K562 (cell line): ENCODE data around the gene LPIN2. TPM values are rescaled to one million over a fixed set of nuclear protein-coding genes. Genes with fewer than 3 reads are reported as not detected.

Experiments used
- ARID2 ChIP-seq: fragments of 450-650 bp; IDR thresholded peaks from 2 replicates; pipeline ENCODE4 v1.6.1; 2017; ENCODE audit warnings: antibody characterized with exemption, mild to moderate bottlenecking
- ARID4B ChIP-seq: sonication (generic); formaldehyde crosslinking; IDR thresholded peaks from 2 replicates; pipeline ENCODE4 v1.8.0; 2022; ENCODE audit warnings: mild to moderate bottlenecking, missing genetic modification reagents
- CREM ChIP-seq: IDR thresholded peaks from 2 replicates; pipeline ENCODE4 v1.6.1; 2014; ENCODE audit warnings: antibody characterized with exemption, low read depth
- E4F1 ChIP-seq: fragments of 250-450 bp; sonication (Bioruptor Pico); IDR thresholded peaks from 2 replicates; pipeline ENCODE4 v1.5.0; 2021; ENCODE audit warnings: mild to moderate bottlenecking, borderline replicate concordance
- FOXM1 ChIP-seq, 2 experiments: fragments of 450-650 bp in 1 of 2; sonication (generic) in 1 of 2; formaldehyde crosslinking in 1 of 2; IDR thresholded peaks; 2 replicates each; pipeline versions ENCODE4 v1.6.1 to v1.9.0; 2017 to 2022; ENCODE audit warnings: low read depth in 2 of 2, mild to moderate bottlenecking in 2 of 2, missing genetic modification reagents in 1 of 2, moderate library complexity in 1 of 2
- HIVEP1 ChIP-seq: fragments of 250-450 bp; sonication (Bioruptor Pico); IDR thresholded peaks from 2 replicates; pipeline ENCODE4 v1.4.0; 2020; ENCODE audit warnings: mild to moderate bottlenecking
- MAFF ChIP-seq: IDR thresholded peaks from 2 replicates; pipeline ENCODE4 v1.6.1; 2012; ENCODE audit warnings: low read length, improper control_type of control experiment
- MEF2D ChIP-seq: conservative IDR thresholded peaks from 2 replicates; pipeline ENCODE4 v1.6.1; 2016; ENCODE audit warnings: low read depth, missing genetic modification characterization, missing compliant biosample characterization
- MTA2 ChIP-seq: fragments of 450-650 bp; IDR thresholded peaks from 2 replicates; pipeline ENCODE4 v1.6.1; 2016; ENCODE audit warnings: low read depth
- MXD1 ChIP-seq: fragments of 250-450 bp; sonication (Bioruptor Pico); IDR thresholded peaks from 2 replicates; pipeline ENCODE4 v1.8.0; 2021; ENCODE audit warnings: borderline replicate concordance, mild to moderate bottlenecking, moderate library complexity; ENCODE audit not compliant: poor library complexity, severe bottlenecking
- NR2C2 ChIP-seq, 2 experiments: fragments of 200-800 bp in 1 of 2; sonication (Bioruptor generic) in 1 of 2; sonication (generic) in 1 of 2; formaldehyde crosslinking in 1 of 2; IDR thresholded peaks; 2 replicates each; pipeline versions ENCODE4 v1.6.1 to v1.8.0; 2016 to 2022; ENCODE audit warnings: mild to moderate bottlenecking in 1 of 2, missing compliant biosample characterization in 1 of 2, missing genetic modification characterization in 1 of 2, missing genetic modification reagents in 1 of 2
- POLR2AphosphoS5 ChIP-seq: IDR thresholded peaks from 2 replicates; pipeline ENCODE4 v1.6.1; 2011; ENCODE audit warnings: mild to moderate bottlenecking, low read depth, low read length, moderate library complexity; ENCODE audit not compliant: control insufficient read depth, insufficient read depth
- POU5F1 ChIP-seq: fragments of 150-350 bp; IDR thresholded peaks from 2 replicates; pipeline ENCODE4 v1.6.1; 2014; ENCODE audit warnings: borderline replicate concordance, low read length, low read depth, mild to moderate bottlenecking; ENCODE audit not compliant: partially characterized antibody
- RFX7 ChIP-seq: fragments of 250-450 bp; sonication (Bioruptor Pico); IDR thresholded peaks from 2 replicates; pipeline ENCODE4 v1.5.1; 2021; ENCODE audit warnings: mild to moderate bottlenecking
- SIN3A ChIP-seq, 2 experiments: fragments of 150-350 bp in 1 of 2; IDR thresholded peaks; 2 replicates each; pipeline ENCODE4 v1.6.1; 2011 to 2016; ENCODE audit warnings: borderline replicate concordance in 2 of 2, low read depth in 2 of 2, low read length in 2 of 2, mild to moderate bottlenecking in 2 of 2, moderate library complexity in 2 of 2; ENCODE audit not compliant: control insufficient read depth in 1 of 2
- STAT5B ChIP-seq: fragments of 250-450 bp; sonication (Bioruptor Pico); IDR thresholded peaks from 2 replicates; pipeline ENCODE4 v1.8.0; 2021; ENCODE audit warnings: mild to moderate bottlenecking, inconsistent platforms
- ZNF217 ChIP-seq: sonication (generic); formaldehyde crosslinking; IDR thresholded peaks from 2 replicates; pipeline ENCODE4 v1.8.0; 2022; ENCODE audit warnings: mild to moderate bottlenecking, missing genetic modification reagents
- ZNF699 ChIP-seq: fragments of 250-450 bp; sonication (Bioruptor Pico); IDR thresholded peaks from 2 replicates; pipeline ENCODE4 v1.8.0; 2021; ENCODE audit warnings: mild to moderate bottlenecking, moderate library complexity; ENCODE audit not compliant: insufficient replicate concordance
- ZNF778 ChIP-seq: fragments of 450-650 bp; formaldehyde crosslinking; IDR thresholded peaks from 2 replicates; pipeline ENCODE4 v1.4.0; 2020; ENCODE audit warnings: mild to moderate bottlenecking, moderate library complexity
- polyA plus RNA-seq, 8 experiments: library from polyadenylated mRNA; depleted of rRNA in 4 of 8; stranded (reverse) in 5 of 8; unstranded in 3 of 8; fragments of >200 nt; fragmentation: Nextera tagmentation in 2 of 8; fragmentation: Illumina TruSeq in 1 of 8; extraction: Ambion mirVana in 2 of 8; extraction: Trizol in 1 of 8; gene quantifications; 2 replicates each; pipeline versions ENCODE4 v1.2.1 to v1.2.3, GENCODE V29; 2011 to 2014; ENCODE audit warnings: inconsistent platforms in 1 of 8, missing spikeins in 1 of 8
- total RNA-seq, 7 experiments: library from RNA; depleted of rRNA in 6 of 7; stranded (reverse); fragments of >200 nt in 6 of 7; fragmentation: Illumina TruSeq in 2 of 7; extraction: Trizol in 2 of 7; gene quantifications; 2 replicates each; pipeline versions ENCODE4 v1.2.1 to v1.2.3, GENCODE V29; 2011 to 2021; ENCODE audit warnings: low replicate concordance in 1 of 7

The LPIN2 gene
- total and polyA plus RNA-seq, 9 of the 15 experiments (the other 6 are each of a cell fraction or from before 2014, with no cell fraction given), result 5.2 to 34.8 (median 24.6) TPM

GRCh38 chr18:3012136-3013023 lies 564 bp downstream of the LPIN2 start (continued):
- TF ChIP-seq ARID4B (peak; percentile 55), HIVEP1 (no peak), MEF2D (no peak), MTA2 (no peak), SIN3A (IDR thresholded peaks at IDR 0.05; ENCODE audit: borderline replicate concordance in 2 of 2, control insufficient read depth in 1 of 2, low read depth in 2 of 2, low read length in 2 of 2) (no peak), ZNF699 (CRISPR knock-in tag) (no peak), ZNF778 (CRISPR knock-in tag) (no peak), POU5F1 (no peak), MAFF (no peak), CREM (peak; percentile 57), NR2C2 (CRISPR knock-in tag; IDR thresholded peaks at IDR 0.05) (no peak), NR2C2 (tag; IDR thresholded peaks at IDR 0.05) (no peak), ARID2 (no peak), MXD1 (no peak), STAT5B (no peak), ZNF217 (CRISPR knock-in tag) (no peak), RFX7 (CRISPR knock-in tag) (no peak), FOXM1 (IDR thresholded peaks at IDR 0.05; ENCODE audit: low read depth) (0 out of 2 replicates have a peak, but pooled peaks have one; percentile 24), FOXM1 (CRISPR knock-in tag; IDR thresholded peaks at IDR 0.05; ENCODE audit: low read depth) (peak; percentile 69; the same call in 1 of the 2 replicates), POLR2AphosphoS5 (no peak), E4F1 (no peak)
